HepG2 (cell line): Measurements from ENCODE around the gene JTB. TPM values are rescaled to one million over a fixed set of nuclear protein-coding genes. Genes with fewer than 3 reads are reported as not detected.

Experiments
- CBX2 ChIP-seq, 2 experiments: fragments of 200-600 bp in 1 of 2; sonication (generic); formaldehyde crosslinking in 1 of 2; IDR thresholded peaks; 2 replicates each; pipeline versions ENCODE4 v1.7.0 to v1.8.1; 2018 to 2022; ENCODE audit warnings: low read depth in 2 of 2, low read length in 1 of 2, mild to moderate bottlenecking in 1 of 2, missing genetic modification reagents in 1 of 2
- CCDC6 ChIP-seq: sonication (generic); formaldehyde crosslinking; IDR thresholded peaks from 2 replicates; pipeline ENCODE4 v1.8.1; 2022; ENCODE audit warnings: mild to moderate bottlenecking, missing genetic modification reagents, moderate library complexity
- EP300 ChIP-seq, 3 experiments: sonication (generic) in 1 of 3; formaldehyde crosslinking in 1 of 3; IDR thresholded peaks; 2 replicates each; pipeline versions ENCODE4 v1.5.1 to v1.6.1; 2011 to 2020; ENCODE audit warnings: low read depth in 2 of 3, low read length in 2 of 3, borderline replicate concordance in 1 of 3, improper control_type of control experiment in 1 of 3, mild to moderate bottlenecking in 1 of 3, missing genetic modification reagents in 1 of 3, moderate library complexity in 1 of 3
- GPBP1L1 ChIP-seq: sonication (generic); formaldehyde crosslinking; IDR thresholded peaks from 2 replicates; pipeline ENCODE4 v1.5.0; 2020; ENCODE audit warnings: mild to moderate bottlenecking, missing genetic modification reagents
- GRHL1 ChIP-seq: sonication (generic); formaldehyde crosslinking; conservative IDR thresholded peaks from 2 replicates; pipeline ENCODE4 v1.8.0; 2022; ENCODE audit warnings: missing genetic modification reagents
- HMGXB4 ChIP-seq, 2 experiments: sonication (generic) in 1 of 2; formaldehyde crosslinking in 1 of 2; IDR thresholded peaks; 2 replicates each; pipeline versions ENCODE4 v1.4.0 to v1.6.1; 2018 to 2020; ENCODE audit warnings: missing genetic modification reagents in 2 of 2, borderline replicate concordance in 1 of 2, low read depth in 1 of 2, mild to moderate bottlenecking in 1 of 2, missing biosample characterization in 1 of 2
- HNF1B ChIP-seq: sonication (generic); formaldehyde crosslinking; IDR thresholded peaks from 2 replicates; pipeline ENCODE4 v1.5.1; 2020; ENCODE audit warnings: mild to moderate bottlenecking, moderate library complexity, missing genetic modification reagents
- NFATC3 ChIP-seq: sonication (generic); formaldehyde crosslinking; IDR thresholded peaks from 2 replicates; pipeline ENCODE4 v1.5.1; 2020; ENCODE audit warnings: mild to moderate bottlenecking, missing genetic modification reagents
- RFX3 ChIP-seq: IDR thresholded peaks from 2 replicates; pipeline ENCODE4 v1.6.1; 2016; ENCODE audit warnings: missing biosample characterization, missing genetic modification reagents
- SIN3B ChIP-seq: fragments of 150-350 bp; IDR thresholded peaks from 2 replicates; pipeline ENCODE4 v1.6.1; 2014; ENCODE audit warnings: low read length
- SMC3 ChIP-seq: IDR thresholded peaks from 2 replicates; pipeline ENCODE4 v1.6.1; 2011; ENCODE audit warnings: low read length, improper control_type of control experiment
- SNRNP70 ChIP-seq: fragments of 200-400 bp; formaldehyde crosslinking; IDR thresholded peaks from 2 replicates; pipeline ENCODE4 v1.6.1; 2017; ENCODE audit warnings: mild to moderate bottlenecking, low read depth, low read length, moderate library complexity
- TAF15 ChIP-seq: fragments of 200-400 bp; formaldehyde crosslinking; IDR thresholded peaks from one replicate; pipeline ENCODE4 v1.6.1; 2018; ENCODE audit warnings: mild to moderate bottlenecking, low read depth, low read length; ENCODE audit not compliant: poor library complexity, severe bottlenecking
- ZFP36L2 ChIP-seq: sonication (generic); formaldehyde crosslinking; IDR thresholded peaks from 2 replicates; pipeline ENCODE4 v1.4.0; 2020; ENCODE audit warnings: missing genetic modification reagents
- ZNF253 ChIP-seq: sonication (generic); formaldehyde crosslinking; IDR thresholded peaks from 2 replicates; pipeline ENCODE4 v1.8.0; 2022; ENCODE audit warnings: mild to moderate bottlenecking, missing genetic modification reagents, borderline replicate concordance
- ZNF329 ChIP-seq: sonication (generic); formaldehyde crosslinking; IDR thresholded peaks from 2 replicates; pipeline ENCODE4 v1.9.0; 2021; ENCODE audit warnings: low read depth, mild to moderate bottlenecking, missing genetic modification reagents
- ZNF605 ChIP-seq: sonication (generic); formaldehyde crosslinking; IDR thresholded peaks from 2 replicates; pipeline ENCODE4 v1.8.0; 2022; ENCODE audit warnings: mild to moderate bottlenecking, missing genetic modification reagents
- polyA plus RNA-seq, 8 experiments: library from polyadenylated mRNA; depleted of rRNA in 3 of 8; stranded (reverse) in 7 of 8; unstranded in 1 of 8; fragments of >200 nt; fragmentation: Illumina TruSeq in 4 of 8; extraction: Trizol in 4 of 8; gene quantifications; 2 replicates each; pipeline versions ENCODE4 v1.2.1 to v1.2.3, GENCODE V29; 2011 to 2016; ENCODE audit warnings: low read depth in 4 of 8, missing spikeins in 1 of 8, mixed read lengths in 1 of 8; ENCODE audit not compliant: insufficient read depth in 1 of 8
- total RNA-seq, 5 experiments: library from RNA; depleted of rRNA; stranded (reverse); fragments of >200 nt; fragmentation: Illumina TruSeq; extraction: Trizol; gene quantifications; 2 replicates each; pipeline ENCODE4 v1.2.3, GENCODE V29; 2016; ENCODE audit warnings: low read depth in 1 of 5
- TF ChIP-seq, protein P1 (sequence below): sonication (generic); formaldehyde crosslinking; IDR thresholded peaks from 2 replicates; pipeline ENCODE4 v1.8.0; 2022; ENCODE audit warnings: missing genetic modification reagents, mild to moderate bottlenecking, inconsistent platforms, borderline replicate concordance
- TF ChIP-seq, protein P2 (sequence below): sonication (generic); formaldehyde crosslinking; IDR thresholded peaks from 2 replicates; pipeline ENCODE4 v1.4.0; 2020; ENCODE audit warnings: mild to moderate bottlenecking, low read depth, missing genetic modification reagents

JTB gene
- total and polyA plus RNA-seq, 2 of the 13 experiments (the other 11 are each of a cell fraction or from before 2014, with no cell fraction given), result 96.7 to 99.2 TPM

DNA sequence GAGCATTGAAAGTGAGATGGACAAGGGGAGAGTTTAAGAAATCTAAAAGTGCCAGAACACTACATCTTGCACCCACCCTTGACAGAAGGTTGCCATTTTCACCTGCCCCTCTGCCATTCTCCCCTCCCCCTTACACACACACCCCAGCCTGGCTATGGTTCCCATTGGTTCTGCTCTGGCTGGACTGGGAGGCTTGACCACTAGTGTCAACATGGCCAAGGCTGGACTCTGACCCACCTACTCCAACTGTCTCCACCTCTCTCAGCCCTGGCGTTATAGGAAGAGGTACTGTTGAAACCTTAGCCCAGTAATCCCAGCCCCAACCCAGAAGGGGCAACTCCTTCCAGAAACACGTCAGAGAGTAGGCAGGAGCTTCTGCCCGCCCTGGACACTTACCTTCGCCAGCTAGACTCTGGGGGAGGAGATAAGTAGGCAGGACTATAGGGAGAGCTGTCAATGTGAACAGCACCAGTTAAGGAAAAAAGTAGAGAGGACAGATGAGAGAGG, 23.6 kb downstream of the JTB start (continued):
- 0 out of 2 replicates have a peak, but pooled peaks have one; percentile 40 for TF ChIP-seq NFATC3 (CRISPR knock-in tag)
- no peak for TF ChIP-seq SIN3B
- no peak for TF ChIP-seq SNRNP70
- no peak for TF ChIP-seq TAF15
- 0 out of 2 replicates have a peak, but pooled peaks have one; percentile 51 for TF ChIP-seq ZNF605
- TF ChIP-seq GRHL1 (CRISPR knock-in tag), result no peak
- TF ChIP-seq, protein P1, sequence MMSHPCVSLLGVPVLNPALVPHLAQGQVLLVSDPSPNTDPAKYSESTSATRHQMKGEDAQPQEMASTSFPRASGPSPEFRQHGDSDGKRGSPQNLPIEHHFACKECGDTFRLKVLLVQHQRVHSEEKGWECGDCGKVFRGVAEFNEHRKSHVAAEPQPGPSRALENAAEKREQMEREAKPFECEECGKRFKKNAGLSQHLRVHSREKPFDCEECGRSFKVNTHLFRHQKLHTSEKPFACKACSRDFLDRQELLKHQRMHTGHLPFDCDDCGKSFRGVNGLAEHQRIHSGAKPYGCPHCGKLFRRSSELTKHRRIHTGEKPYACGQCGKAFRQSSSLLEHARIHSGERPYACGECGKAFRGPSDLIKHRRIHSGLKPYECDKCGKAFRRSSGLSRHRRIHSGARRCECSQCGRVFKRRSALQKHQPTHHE, result no peak
- TF ChIP-seq ZNF329 (CRISPR knock-in tag), result no peak
- TF ChIP-seq ZFP36L2 (CRISPR knock-in tag), result no peak
- no peak for TF ChIP-seq CCDC6
- TF ChIP-seq EP300 (IDR thresholded peaks at IDR 0.05; ENCODE audit: low read depth in 2 of 2, low read length in 2 of 2), result no peak
- TF ChIP-seq EP300 (CRISPR knock-in tag; IDR thresholded peaks at IDR 0.05; ENCODE audit: borderline replicate concordance), result peak; percentile 30; the same call in 1 of the 2 replicates
- no peak for TF ChIP-seq ZNF253 (CRISPR knock-in tag)
- TF ChIP-seq RFX3 (CRISPR knock-in tag), result no peak
- TF ChIP-seq, protein P2, sequence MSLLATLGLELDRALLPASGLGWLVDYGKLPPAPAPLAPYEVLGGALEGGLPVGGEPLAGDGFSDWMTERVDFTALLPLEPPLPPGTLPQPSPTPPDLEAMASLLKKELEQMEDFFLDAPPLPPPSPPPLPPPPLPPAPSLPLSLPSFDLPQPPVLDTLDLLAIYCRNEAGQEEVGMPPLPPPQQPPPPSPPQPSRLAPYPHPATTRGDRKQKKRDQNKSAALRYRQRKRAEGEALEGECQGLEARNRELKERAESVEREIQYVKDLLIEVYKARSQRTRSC (CRISPR knock-in tag), result no peak
- TF ChIP-seq CBX2 (IDR thresholded peaks at IDR 0.05; ENCODE audit: low read depth, low read length), result no peak
- no peak for TF ChIP-seq CBX2 (CRISPR knock-in tag; IDR thresholded peaks at IDR 0.05; ENCODE audit: low read depth)
- TF ChIP-seq HMGXB4 (CRISPR knock-in tag; IDR thresholded peaks at IDR 0.05; ENCODE audit: borderline replicate concordance in 1 of 2, low read depth in 1 of 2), result 0 out of 4 replicates have a peak, but pooled peaks of 1 of the 2 experiments have one; percentile 41
- peak; percentile 74; the same call in 1 of the 2 replicates for TF ChIP-seq HNF1B (CRISPR knock-in tag)
- TF ChIP-seq SMC3, result peak; percentile 1; the same call in 1 of the 2 replicates
- no peak for TF ChIP-seq GPBP1L1 (CRISPR knock-in tag)
